ENCODE data around the gene FHIP2A.
"Not testable (repeated sequence)": the region's sequence is repeated elsewhere in the genome, so short reads cannot be mapped to it uniquely, and the experiment has no call there.

Gene FHIP2A

GRCh38 chr10:114821293-114821914, at the start of gene FHIP2A:
Gene FHIP2A (plus strand): TSS chr10:114821780. CDS start chr10:114822079, 299 bp downstream.
- no peak for DNase-seq (ENCODE audit: low read depth)

- no peak for DNase-seq (ENCODE audit: low read depth)
These were observed 48.9 kb upstream of the FHIP2A start for GRCh38 chr10:114772496-114773196.

DNA sequence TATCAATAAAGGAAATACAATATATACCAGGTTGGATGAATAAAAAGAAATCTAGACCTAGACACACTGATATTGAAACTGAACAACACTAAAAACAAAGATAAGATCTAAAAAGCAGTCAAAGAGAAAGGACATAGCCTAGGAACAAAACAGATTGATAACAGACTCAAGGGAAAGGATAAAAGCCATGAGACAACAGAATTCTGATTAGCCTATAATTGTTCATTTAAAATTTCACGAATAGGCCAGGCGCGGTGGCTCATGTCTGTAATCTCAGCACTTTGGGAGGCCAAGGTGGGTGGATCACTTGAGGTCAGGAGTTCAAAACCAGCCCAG, 48.4 kb upstream of the FHIP2A start:
- no peak for DNase-seq (ENCODE audit: low read depth)

DNA sequence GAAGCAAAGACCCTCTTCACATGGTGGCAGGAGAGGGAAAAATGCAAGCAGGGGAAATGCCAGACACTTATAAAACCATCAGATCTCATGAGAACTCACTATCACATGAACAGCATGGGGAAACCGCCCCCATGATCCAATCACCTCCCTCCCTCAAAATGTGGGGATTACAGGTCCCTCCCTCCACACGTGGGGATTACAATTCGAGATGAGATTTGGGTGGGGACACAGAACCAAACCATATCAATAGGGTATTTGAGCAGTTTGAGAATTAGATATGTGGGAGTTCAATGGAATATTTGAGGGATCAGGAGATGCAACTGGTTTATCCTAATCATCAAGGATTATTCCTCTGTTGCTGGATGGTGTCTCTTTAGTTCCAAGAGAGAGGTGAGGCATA, 46.5 kb upstream of the FHIP2A start:
- DNase-seq (ENCODE audit: low read depth), result not testable (repeated sequence)

DNA sequence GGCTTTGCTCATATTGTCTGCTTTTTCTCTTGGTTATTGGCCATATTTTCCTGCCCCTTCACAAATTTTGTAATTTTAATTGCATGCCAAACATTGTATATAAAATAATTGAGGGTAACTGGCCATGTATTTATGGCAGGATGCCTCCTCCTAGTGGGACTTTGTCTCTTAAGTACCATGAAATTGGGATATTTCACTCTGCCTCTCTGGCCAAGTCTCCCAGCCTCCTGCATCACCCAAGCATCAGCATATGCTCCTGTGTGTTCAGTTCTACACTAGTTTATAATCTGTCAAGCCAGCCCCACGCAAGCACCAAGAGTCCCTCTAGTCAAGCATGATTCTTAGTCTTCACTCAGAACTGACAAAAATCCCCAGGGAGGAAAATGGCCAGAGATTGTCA, 44.2 kb upstream of the FHIP2A start:
- no peak for DNase-seq (ENCODE audit: low read depth)

- DNase-seq (ENCODE audit: low read depth), result peak; percentile 67
These were observed 41.6 kb upstream of the FHIP2A start for GRCh38 chr10:114779803-114780576.

- no peak for DNase-seq (ENCODE audit: low read depth)
These were observed 40.9 kb upstream of the FHIP2A start for GRCh38 chr10:114780577-114781184.

- DNase-seq (ENCODE audit: low read depth), result no peak
These were observed 38.9 kb upstream of the FHIP2A start for GRCh38 chr10:114782666-114783065.

DNA sequence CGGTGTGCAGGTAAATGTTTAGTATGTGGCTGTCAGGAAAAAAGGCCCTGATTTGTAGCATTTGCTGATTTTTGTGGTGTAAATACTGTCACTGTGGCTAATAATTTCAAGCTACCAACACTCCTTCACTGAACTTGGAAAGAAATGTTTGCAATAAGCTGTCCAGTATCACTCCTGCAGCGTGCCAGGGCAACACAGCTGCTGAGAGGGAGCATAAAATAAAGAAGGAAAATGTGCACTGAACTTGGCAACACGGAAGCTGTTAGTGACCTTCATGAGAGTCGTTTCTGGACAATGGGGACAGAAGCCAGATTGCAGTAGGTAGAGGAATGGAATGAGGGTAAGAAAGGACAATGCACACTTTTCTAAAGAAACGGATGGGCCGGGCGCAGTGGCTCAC, 37.9 kb upstream of the FHIP2A start:
- DNase-seq (ENCODE audit: low read depth), result no peak

DNA sequence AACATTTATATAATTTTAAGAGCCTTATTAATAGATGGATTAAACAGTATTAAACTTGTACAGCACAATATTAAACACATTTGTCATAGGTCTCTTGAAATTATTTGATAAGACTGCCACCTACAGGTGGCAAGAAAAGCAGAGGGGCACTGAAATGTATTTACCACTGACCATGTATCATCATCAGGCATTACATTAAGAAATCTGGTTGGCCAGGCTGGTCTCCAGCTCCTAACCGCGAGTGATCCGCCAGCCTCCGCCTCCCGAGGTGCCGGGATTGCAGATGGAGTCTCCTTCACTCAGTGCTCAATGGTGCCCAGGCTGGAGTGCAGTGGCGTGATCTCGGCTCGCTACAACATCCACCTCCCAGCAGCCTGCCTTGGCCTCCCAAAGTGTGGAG, 35.1 kb upstream of the FHIP2A start:
- peak; percentile 43 for DNase-seq (ENCODE audit: low read depth)

DNA sequence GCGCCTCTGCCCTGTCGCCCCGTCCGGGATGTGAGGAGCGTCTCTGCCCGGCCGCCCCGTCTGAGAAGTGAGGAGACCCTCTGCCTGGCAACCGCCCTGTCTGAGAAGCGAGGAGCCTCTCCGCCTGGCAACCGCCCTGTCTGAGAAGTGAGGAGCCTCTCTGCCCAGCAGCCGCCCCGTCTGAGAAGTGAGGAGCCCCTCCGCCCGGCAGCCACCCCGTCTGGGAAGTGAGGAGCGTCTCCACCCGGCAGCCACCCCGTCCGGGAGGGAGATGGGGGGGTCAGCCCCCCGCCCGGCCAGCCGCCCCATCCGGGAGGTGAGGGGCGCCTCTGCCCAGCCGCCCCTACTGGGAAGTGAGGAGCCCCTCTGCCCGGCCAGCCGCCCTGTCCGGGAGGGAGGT, 34.4 kb upstream of the FHIP2A start:
- DNase-seq (ENCODE audit: low read depth), result not testable (repeated sequence)

GRCh38 chr10:114791768-114792167, 29.8 kb upstream of the FHIP2A start:
- no peak for DNase-seq (ENCODE audit: low read depth)

- DNase-seq (ENCODE audit: low read depth), result no peak
These were observed 26.5 kb upstream of the FHIP2A start for GRCh38 chr10:114795039-114795438.

GRCh38 chr10:114800361-114800760, 21.2 kb upstream of the FHIP2A start:
- no peak for DNase-seq (ENCODE audit: low read depth)

DNA sequence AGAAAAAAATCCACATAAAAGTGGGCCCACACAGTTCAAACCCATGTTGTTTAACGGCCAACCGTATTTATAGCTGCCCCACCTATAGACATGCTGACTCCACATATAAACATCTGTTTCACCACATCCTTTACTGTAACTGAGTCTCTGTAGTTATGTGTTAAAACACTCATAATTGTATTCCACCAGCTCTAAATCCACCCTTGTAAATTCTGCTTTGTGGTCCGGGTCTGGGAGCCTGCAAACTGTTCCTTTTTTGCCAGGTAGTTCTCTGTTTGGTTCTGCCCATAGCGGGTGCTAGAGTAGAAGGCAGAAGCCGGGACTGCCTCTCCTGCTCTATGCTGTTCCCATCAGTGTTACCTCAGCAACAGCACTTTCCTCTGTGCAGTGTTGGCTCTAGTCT, 20.2 kb upstream of the FHIP2A start:
- DNase-seq (ENCODE audit: low read depth), result no peak

GRCh38 chr10:114802177-114802576, 19.4 kb upstream of the FHIP2A start:
- DNase-seq (ENCODE audit: low read depth), result no peak

DNA sequence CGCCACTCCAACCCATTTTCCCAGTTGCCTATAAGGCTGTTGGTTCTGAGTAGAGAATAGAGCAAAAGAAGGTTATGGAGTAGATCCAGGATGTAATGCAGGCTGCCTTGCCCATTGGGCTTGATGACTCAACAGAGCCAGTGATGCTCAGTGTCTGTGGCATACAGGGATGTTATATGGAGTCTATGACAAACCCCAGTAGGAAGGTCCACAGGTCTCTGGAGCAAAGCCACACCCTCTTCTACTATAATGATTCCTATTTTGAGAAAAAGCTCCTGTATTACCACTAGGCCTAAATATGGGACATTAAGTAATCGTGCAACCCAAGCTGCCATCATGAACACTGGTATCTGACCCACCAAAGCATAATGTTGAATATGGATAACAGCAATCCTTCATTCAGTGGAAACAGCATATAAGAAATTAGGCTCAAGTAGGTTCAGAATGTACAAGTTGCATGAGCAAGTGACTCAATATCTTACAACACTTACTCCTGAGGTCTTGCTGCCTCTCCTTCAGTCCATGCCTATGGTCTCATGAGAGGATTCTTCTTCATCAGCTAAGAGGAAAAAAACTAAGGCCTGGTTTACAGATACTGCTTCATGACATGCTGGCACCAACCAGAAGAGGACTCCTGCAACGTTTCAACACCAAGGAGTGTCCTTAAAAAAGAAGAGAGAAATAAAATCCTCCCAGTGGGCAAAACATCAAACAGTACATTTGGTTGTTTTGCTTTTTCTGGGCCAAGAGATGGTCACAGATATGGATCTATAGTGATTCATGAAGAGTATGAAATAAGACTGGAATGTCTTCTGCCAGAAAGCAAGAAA, 14.8 kb upstream of the FHIP2A start:
- DNase-seq (ENCODE audit: low read depth), result no peak

- DNase-seq (ENCODE audit: low read depth), result no peak
These were observed 12.6 kb upstream of the FHIP2A start for GRCh38 chr10:114808982-114809381.

DNA sequence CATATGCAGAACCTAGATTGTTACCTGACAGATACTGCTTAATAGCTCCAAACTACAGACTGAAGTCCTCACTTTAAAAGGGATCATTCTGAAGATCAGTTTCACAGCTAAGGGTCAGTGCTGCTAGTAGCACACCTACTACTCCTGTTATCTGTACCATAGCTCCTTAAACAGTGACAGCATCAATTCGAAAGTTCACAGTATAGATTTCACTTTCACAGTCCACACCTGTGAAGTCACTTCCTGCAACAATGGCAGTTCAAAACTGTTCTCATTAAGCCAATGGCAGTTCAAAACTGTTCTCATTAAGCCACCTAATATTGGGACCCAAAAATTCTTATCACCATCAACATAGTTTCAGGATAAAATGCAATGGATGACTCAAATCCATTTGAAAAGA, 10.7 kb upstream of the FHIP2A start:
- no peak for DNase-seq (ENCODE audit: low read depth)

DNA sequence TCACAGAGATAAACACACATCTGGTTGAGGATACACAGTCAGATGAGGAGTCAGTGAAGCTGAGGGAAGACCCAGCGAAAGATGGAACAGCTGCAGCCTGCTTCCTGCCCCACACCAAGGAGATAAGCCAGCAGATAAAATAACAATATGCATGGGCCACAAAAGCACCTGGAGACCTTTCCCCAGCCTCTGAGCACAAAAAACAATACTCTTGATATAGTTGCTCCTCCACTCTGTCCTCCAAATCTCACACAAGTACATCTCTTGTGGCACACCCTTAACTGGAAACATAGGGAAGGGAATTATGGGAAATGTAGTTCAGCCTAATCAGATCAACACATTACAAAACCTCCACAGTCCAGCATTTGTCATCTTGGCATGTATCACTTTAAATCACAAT, 9.7 kb upstream of the FHIP2A start:
- no peak for DNase-seq (ENCODE audit: low read depth)

- DNase-seq (ENCODE audit: low read depth), result no peak
These were observed 5.8 kb upstream of the FHIP2A start for GRCh38 chr10:114815791-114816190.

- DNase-seq (ENCODE audit: low read depth), result no peak
These were observed 5.3 kb upstream of the FHIP2A start for GRCh38 chr10:114816308-114816707.
